ENCODE results near the gene PDZRN3.

The PDZRN3 gene

DNA sequence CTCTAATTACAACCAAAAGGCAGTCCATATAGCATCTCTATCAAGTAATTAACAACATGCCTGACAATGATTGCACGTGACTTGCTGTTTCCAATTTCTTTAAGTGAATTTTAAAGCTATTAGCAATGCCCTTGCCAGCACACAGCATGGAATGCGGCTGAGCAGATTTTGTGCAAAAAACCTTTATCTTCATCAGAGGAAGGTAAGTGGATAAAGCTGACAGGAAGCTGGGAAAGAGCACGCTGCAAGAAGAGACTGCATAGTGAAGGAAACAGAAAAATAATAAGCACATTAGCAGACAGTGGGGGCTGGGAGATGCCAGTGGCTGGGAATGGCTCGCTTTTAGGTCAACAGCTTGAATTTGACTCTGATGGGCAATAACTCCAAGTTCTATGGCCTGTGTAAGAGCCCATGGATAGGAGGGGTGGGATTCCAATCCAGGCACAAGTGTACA lies 138.8 kb downstream of the PDZRN3 start (continued):
- TF ChIP-seq ARNTL (CRISPR knock-in tag; IDR thresholded peaks at IDR 0.05; ENCODE audit: borderline replicate concordance, low read depth) = peak; percentile 69; the same call in 1 of the 2 replicates
- TF ChIP-seq ZC3H10 (CRISPR knock-in tag; IDR thresholded peaks at IDR 0.05) = no peak
- TF ChIP-seq ZNF565 (CRISPR knock-in tag; conservative IDR thresholded peaks at IDR 0.05; ENCODE audit: low read depth) = no peak
- TF ChIP-seq, protein P1, sequence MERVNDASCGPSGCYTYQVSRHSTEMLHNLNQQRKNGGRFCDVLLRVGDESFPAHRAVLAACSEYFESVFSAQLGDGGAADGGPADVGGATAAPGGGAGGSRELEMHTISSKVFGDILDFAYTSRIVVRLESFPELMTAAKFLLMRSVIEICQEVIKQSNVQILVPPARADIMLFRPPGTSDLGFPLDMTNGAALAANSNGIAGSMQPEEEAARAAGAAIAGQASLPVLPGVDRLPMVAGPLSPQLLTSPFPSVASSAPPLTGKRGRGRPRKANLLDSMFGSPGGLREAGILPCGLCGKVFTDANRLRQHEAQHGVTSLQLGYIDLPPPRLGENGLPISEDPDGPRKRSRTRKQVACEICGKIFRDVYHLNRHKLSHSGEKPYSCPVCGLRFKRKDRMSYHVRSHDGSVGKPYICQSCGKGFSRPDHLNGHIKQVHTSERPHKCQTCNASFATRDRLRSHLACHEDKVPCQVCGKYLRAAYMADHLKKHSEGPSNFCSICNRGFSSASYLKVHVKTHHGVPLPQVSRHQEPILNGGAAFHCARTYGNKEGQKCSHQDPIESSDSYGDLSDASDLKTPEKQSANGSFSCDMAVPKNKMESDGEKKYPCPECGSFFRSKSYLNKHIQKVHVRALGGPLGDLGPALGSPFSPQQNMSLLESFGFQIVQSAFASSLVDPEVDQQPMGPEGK (CRISPR knock-in tag; IDR thresholded peaks at IDR 0.05; ENCODE audit: borderline replicate concordance) = no peak
- no peak; the same call in 1 of the 2 replicates for TF ChIP-seq ZNF70 (CRISPR knock-in tag; IDR thresholded peaks at IDR 0.05)
- peak; percentile 53; the same call in 1 of the 2 replicates for TF ChIP-seq ESRRG (CRISPR knock-in tag; IDR thresholded peaks at IDR 0.05)
- peak; percentile 15; the same call in 1 of the 2 replicates for TF ChIP-seq ZNF8 (CRISPR knock-in tag; IDR thresholded peaks at IDR 0.05)
- peak; percentile 67; the same call in 1 of the 2 replicates for TF ChIP-seq PPARA (CRISPR knock-in tag; IDR thresholded peaks at IDR 0.05; ENCODE audit: borderline replicate concordance)
- peak; percentile 95 for TF ChIP-seq TCF4 (CRISPR knock-in tag; IDR thresholded peaks at IDR 0.05; ENCODE audit: borderline replicate concordance)

DNA sequence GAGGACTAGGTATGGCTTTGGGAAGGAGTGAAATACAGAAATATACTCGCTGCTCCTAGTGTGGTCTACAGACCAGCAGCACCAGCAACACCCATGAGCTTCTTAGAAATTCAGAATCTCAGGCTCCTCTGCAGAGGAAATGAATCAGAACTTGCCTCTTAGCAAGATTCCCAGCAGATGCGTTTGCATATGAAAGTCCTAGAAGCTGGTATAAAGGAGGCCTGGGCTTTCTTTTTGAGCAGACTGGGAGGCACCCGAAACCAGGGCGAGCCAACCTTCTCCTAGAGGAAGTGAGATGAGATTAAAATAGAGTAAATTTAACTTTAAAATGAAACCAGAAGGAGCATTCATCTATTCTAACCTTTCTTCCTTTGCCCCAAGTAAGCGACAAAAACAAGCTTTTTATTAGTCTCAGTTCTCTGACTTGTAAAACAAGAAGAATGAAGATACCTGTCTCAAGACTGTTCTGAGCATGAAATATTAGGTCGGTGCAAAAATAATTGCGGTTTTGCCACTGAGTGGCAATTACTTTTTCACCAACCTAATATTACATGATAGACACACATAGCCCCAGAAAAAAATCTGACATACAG lies 140.0 kb downstream of the PDZRN3 start:
- no peak for TF ChIP-seq GLIS3 (CRISPR knock-in tag; IDR thresholded peaks at IDR 0.05)
- TF ChIP-seq PPARA (CRISPR knock-in tag; IDR thresholded peaks at IDR 0.05; ENCODE audit: borderline replicate concordance) = no peak
- TF ChIP-seq ZFP3 (CRISPR knock-in tag; IDR thresholded peaks at IDR 0.05) = no peak
- no peak for TF ChIP-seq ESRRG (CRISPR knock-in tag; IDR thresholded peaks at IDR 0.05)
- TF ChIP-seq ZNF8 (CRISPR knock-in tag; IDR thresholded peaks at IDR 0.05) = no peak
- no peak for TF ChIP-seq ZNF70 (CRISPR knock-in tag; IDR thresholded peaks at IDR 0.05)
- no peak for TF ChIP-seq TCF4 (CRISPR knock-in tag; IDR thresholded peaks at IDR 0.05; ENCODE audit: borderline replicate concordance)
- TF ChIP-seq RARB (CRISPR knock-in tag; IDR thresholded peaks at IDR 0.05) = no peak
- peak; percentile 23; the same call in 2 of the 3 replicates for ATAC-seq

DNA sequence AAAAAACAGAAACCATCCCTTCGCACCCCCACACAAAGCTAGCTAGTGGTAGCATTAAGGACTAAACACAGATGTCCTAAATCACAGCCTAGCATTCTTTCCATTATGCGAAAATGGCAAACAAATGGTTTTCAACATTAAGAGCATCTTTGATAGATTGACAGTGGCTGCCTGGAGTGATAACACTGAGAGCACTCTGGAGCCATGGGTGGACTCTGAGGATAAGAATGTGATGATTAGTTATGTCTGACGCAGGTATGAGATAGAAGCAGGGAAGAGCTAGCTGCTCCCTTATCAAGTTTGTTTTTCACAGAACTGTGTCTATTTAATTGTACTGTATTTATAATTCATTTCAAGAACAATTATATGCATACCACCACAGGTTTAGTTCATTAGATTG lies 142.9 kb downstream of the PDZRN3 start:
- ATAC-seq = no peak
- TF ChIP-seq BACH2 (CRISPR knock-in tag; IDR thresholded peaks at IDR 0.05; ENCODE audit: borderline replicate concordance) (no peak), ISL1 (CRISPR knock-in tag; IDR thresholded peaks at IDR 0.05) (peak; percentile 76)

DNA sequence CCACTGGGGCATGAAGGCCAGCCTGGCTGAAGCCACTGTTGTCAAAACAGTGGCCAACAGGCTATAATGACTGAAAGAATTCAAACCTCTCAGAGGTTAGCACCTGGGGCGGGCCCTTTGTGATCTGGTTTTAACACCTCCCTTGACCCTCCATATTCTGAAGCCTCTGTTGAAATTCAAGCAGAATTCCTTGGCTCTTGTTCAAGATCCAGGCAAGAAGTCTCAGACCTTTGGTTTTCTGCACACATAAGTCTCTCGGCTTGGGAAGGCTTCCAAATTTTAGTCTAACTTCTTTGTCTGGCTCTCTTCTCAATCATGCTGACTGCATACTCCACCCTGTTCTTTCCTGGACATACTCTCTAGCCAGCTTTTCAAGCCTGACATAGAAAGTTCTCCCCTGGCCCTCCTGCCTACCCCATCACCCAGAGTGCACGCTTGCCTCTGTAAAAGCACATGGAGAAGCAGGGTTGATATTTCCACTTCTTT lies 144.5 kb downstream of the PDZRN3 start:
- peak; percentile 26; the same call in 1 of the 3 replicates for ATAC-seq
- TF ChIP-seq OSR1 (CRISPR knock-in tag; IDR thresholded peaks at IDR 0.05) (no peak), CSDC2 (CRISPR knock-in tag; IDR thresholded peaks at IDR 0.05) (no peak), GLIS3 (CRISPR knock-in tag; IDR thresholded peaks at IDR 0.05) (no peak), PPARA (CRISPR knock-in tag; IDR thresholded peaks at IDR 0.05; ENCODE audit: borderline replicate concordance) (no peak), SNAI2 (CRISPR knock-in tag; IDR thresholded peaks at IDR 0.05) (no peak)
- TF ChIP-seq, protein P2, sequence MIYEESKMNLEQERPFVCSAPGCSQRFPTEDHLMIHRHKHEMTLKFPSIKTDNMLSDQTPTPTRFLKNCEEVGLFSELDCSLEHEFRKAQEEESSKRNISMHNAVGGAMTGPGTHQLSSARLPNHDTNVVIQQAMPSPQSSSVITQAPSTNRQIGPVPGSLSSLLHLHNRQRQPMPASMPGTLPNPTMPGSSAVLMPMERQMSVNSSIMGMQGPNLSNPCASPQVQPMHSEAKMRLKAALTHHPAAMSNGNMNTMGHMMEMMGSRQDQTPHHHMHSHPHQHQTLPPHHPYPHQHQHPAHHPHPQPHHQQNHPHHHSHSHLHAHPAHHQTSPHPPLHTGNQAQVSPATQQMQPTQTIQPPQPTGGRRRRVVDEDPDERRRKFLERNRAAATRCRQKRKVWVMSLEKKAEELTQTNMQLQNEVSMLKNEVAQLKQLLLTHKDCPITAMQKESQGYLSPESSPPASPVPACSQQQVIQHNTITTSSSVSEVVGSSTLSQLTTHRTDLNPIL (CRISPR knock-in tag; IDR thresholded peaks at IDR 0.05; ENCODE audit: low read depth) = no peak

DNA sequence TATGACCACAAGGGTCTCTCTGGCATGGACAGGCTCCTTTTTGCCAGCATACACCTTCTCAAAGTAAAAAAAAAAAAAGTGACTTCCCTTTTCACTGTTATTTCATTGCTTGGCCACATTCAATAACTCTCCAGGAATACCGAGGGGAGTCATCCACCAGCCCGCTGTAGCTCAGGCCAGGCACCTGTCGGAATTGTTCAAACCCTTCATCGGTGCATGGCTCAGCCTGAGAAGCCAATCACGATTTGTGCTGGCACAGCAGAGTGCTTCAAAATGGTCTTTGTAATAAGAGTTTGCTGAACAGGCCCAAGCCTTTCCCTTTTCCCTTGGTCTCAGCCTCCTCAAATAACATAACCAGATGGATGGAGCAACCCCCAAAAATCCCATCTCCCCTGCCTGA lies 145.4 kb downstream of the PDZRN3 start:
- TF ChIP-seq PPARA (CRISPR knock-in tag; IDR thresholded peaks at IDR 0.05; ENCODE audit: borderline replicate concordance) (no peak), ZFP30 (CRISPR knock-in tag; IDR thresholded peaks at IDR 0.05) (no peak), BACH2 (CRISPR knock-in tag; IDR thresholded peaks at IDR 0.05; ENCODE audit: borderline replicate concordance) (no peak), CSDC2 (CRISPR knock-in tag; IDR thresholded peaks at IDR 0.05) (no peak), OSR1 (CRISPR knock-in tag; IDR thresholded peaks at IDR 0.05) (no peak), GLIS3 (CRISPR knock-in tag; IDR thresholded peaks at IDR 0.05) (no peak), ISL1 (CRISPR knock-in tag; IDR thresholded peaks at IDR 0.05) (no peak), RARB (CRISPR knock-in tag; IDR thresholded peaks at IDR 0.05) (no peak)
- TF ChIP-seq, protein P2 (CRISPR knock-in tag; IDR thresholded peaks at IDR 0.05; ENCODE audit: low read depth) = no peak
- TF ChIP-seq, protein P3, sequence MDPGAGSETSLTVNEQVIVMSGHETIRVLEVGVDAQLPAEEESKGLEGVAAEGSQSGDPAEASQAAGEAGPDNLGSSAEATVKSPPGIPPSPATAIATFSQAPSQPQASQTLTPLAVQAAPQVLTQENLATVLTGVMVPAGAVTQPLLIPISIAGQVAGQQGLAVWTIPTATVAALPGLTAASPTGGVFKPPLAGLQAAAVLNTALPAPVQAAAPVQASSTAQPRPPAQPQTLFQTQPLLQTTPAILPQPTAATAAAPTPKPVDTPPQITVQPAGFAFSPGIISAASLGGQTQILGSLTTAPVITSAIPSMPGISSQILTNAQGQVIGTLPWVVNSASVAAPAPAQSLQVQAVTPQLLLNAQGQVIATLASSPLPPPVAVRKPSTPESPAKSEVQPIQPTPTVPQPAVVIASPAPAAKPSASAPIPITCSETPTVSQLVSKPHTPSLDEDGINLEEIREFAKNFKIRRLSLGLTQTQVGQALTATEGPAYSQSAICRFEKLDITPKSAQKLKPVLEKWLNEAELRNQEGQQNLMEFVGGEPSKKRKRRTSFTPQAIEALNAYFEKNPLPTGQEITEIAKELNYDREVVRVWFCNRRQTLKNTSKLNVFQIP (CRISPR knock-in tag; IDR thresholded peaks at IDR 0.05; ENCODE audit: borderline replicate concordance, low read depth) = no peak
- TF ChIP-seq, protein P1 (CRISPR knock-in tag; IDR thresholded peaks at IDR 0.05; ENCODE audit: borderline replicate concordance) = no peak
- TF ChIP-seq, protein P4, sequence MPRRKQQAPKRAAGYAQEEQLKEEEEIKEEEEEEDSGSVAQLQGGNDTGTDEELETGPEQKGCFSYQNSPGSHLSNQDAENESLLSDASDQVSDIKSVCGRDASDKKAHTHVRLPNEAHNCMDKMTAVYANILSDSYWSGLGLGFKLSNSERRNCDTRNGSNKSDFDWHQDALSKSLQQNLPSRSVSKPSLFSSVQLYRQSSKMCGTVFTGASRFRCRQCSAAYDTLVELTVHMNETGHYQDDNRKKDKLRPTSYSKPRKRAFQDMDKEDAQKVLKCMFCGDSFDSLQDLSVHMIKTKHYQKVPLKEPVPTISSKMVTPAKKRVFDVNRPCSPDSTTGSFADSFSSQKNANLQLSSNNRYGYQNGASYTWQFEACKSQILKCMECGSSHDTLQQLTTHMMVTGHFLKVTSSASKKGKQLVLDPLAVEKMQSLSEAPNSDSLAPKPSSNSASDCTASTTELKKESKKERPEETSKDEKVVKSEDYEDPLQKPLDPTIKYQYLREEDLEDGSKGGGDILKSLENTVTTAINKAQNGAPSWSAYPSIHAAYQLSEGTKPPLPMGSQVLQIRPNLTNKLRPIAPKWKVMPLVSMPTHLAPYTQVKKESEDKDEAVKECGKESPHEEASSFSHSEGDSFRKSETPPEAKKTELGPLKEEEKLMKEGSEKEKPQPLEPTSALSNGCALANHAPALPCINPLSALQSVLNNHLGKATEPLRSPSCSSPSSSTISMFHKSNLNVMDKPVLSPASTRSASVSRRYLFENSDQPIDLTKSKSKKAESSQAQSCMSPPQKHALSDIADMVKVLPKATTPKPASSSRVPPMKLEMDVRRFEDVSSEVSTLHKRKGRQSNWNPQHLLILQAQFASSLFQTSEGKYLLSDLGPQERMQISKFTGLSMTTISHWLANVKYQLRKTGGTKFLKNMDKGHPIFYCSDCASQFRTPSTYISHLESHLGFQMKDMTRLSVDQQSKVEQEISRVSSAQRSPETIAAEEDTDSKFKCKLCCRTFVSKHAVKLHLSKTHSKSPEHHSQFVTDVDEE (CRISPR knock-in tag; IDR thresholded peaks at IDR 0.05) = no peak
- no peak for ATAC-seq
